NCI-H1105 (cell line): Measurements from ENCODE around the gene CR2.
"Not testable (repeated sequence)": the region's sequence is repeated elsewhere in the genome, so short reads cannot be mapped to it uniquely, and the experiment has no call there.

ENCODE experiments used
- DNase-seq: peaks from one replicate; lab custom pipeline; 2025; lab: John Stamatoyannopoulos, UW

Gene CR2

DNA sequence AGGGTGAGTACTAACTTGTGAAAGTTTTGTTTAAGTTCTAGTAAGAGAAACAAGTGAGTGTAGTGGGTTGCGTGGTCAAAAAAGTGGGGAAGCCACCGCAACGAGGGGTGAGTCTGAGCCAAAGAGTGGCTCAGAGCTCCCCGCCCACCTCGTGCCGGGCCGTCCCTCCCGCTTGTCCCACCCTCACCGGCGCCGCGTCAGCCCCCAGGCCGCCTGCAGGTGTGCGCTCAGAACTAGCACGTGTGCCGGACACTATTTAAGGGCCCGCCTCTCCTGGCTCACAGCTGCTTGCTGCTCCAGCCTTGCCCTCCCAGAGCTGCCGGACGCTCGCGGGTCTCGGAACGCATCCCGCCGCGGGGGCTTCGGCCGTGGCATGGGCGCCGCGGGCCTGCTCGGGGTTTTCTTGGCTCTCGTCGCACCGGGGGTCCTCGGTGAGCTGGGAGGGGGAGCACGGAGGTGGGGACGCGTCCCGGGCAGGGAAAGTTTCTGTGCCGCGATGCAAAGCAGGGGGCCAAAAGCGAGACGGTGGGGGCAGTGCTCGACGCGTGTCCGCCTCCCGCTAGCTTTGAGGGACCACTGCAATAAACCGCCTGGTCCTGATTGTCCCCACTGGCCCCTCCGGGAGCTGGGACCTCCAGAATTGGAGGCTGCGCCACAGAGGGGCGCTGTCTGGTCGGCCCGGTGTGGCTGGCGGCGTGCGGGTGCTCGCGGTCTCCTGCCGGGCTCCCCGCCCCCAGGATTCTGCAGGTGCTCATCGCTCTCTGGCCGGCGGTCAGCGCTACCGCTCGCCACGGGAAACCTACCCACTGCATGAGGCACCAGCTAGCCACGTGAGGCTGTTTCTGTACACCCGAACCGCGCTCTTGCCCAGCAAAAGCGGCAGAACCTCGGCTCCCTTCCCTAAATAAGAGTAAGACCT, at the start of gene CR2:
TSS of gene CR2 (plus strand) at position 283 of the 919 bp plus-strand sequence. CDS start at position 374, 91 bp downstream.
- peak; percentile 26 for DNase-seq

DNA sequence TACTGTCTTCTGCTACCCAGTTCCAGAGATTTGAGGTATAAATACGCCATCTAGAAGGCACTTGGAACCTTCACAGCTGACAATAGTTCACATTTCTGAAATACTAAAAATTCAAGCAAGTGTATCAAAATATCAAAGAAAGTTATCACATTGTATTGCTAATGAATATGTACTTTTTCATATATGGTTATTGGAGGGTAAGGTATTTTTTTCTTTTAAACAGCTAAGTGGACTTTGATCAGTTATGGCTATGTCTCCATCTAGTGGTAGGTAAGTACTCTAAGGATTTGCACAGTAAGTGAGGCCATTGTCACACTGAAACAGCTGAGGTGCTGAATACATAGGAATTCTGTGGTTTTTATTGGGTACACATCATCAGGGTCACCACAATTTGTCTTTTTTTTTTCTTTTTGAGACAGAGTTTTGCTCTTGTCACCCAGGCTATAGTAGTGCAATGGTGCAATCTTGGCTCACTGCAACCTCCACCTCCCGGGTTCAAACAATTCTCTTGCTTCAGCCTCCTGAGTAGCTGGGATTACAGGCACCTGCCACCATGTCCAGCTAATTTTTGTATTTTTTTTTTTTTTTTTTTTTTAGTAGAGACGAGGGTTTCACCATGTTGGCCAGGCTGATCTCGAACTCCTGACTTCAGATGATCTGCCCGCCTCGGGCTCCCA, 49.1 kb upstream of the CR2 start:
- peak; percentile 53 for DNase-seq

DNA sequence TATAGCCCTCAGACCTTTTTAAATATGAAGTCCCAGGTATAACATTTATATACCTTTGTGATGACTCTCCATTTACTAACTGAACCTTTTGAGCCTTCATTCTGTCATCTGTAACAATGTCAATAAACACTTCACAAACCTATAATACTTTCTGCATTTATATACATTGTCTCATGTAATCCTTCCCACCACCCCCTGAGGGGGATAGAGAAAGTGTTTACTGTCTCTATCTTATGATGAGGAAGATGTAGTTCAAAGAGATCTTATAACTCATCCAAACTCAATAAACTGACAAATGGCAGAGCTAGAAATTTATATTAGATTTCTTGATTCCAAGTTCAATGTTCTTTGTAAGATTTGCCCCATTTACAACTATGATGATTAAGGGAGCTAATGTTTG, 48.3 kb upstream of the CR2 start:
- no peak for DNase-seq

DNA sequence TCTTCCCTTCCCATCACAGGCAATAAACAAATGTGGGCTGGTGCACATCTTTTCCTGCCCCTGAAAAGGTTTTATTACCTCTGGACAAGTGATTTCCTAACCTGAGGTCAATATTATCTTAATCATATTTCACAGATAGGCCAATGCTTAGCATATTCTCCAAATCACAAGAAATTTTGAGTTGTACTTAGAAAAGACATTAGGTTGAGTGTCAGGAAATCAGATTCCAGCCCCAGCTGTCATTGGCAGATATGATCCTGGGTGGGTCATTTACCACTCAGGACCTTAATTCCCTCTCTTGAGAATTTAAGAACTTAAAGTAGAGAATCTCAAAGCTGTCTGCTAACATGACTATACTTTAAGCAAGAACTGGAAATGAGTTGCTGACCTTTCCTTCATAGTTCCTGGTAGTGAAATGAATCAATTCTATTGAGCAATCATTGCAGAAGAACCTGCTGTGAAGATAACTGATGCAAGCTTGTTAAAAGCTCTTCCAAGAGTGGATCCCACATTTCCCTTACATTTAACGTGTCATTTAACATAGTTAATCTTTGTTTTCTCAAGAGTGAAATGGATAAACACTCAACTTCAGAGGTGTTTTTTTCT, 46.4 kb upstream of the CR2 start:
- no peak for DNase-seq

DNA sequence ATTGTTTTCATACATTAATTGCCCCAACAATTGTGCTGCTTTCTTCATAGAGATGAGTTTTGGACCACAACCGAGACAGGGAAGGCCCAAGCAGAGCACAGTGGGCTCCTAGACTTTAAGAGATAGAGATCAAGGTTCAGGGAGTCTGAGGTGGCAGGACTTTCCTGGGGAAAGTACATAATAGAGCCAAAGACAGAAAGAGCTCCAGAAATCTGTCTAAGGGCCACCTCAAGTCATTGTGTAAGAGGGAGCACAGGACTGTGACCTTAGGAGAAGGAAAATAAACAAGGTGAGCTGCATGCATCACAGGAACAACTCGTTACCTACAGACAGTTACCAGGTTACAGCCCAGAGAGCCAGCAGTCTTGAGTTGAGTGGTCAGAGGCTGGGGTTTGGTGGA, 41.3 kb upstream of the CR2 start:
- no peak for DNase-seq

DNA sequence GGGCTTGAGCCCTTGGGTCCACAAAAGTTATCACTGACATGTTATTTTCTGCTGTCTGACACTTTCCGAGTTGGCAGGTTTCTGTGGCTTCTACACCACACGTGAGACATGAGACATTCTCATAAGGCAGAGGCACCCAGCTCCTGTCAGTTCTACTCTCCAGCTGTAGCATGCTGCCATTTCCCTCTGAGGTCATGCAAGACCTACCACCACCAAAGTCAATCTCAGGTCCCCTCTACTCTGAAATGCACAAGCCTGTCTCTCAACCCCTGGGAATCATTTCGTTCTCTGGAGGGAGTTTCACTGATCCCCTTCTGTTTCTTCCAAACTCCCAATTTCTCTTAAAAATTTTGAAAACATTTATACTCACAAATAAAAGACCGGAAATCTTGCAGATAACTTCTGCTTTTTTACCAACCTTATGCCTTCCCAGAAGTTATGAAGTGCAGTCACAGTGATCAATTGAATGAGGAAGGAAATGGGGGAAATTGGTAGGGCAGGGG, 39.5 kb upstream of the CR2 start:
- DNase-seq = no peak

DNA sequence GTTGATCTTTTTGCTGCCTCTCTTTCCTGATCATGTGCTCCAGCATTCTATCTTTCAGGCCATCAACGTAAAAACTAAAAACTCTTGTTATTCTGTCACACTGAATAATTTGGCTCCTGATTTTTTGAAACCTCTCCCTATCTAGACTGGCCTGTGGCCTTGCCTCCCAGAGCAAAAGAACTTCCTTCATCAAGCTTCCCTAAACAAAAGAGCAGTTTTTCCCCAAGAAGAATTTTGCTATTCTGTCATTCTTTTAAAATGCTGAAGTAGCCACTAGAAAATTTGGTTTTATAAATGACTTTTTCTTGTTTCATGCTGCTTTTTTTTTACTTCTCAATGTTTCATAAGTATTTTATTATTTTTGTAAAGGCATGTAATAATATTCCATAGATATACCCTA, 37.1 kb upstream of the CR2 start:
- DNase-seq = no peak

DNA sequence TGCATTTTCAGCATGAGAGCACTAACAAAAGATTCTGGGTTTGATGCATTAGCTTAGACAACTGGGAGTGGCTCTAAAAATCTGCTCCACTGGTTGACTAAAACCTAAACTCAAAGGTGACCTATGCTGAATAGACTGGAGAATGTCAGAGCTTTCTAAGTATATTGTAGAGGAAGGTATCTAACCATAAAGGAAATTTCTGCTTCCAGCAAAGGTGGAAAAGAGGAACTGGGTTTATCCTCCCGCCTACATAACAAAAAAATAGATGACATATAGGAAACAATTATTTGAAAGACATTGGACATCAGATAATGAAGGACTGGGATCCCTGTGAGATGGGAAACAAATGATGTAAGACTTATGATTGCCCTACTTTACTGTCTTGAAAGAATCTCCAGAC, 35.8 kb upstream of the CR2 start:
- no peak for DNase-seq

DNA sequence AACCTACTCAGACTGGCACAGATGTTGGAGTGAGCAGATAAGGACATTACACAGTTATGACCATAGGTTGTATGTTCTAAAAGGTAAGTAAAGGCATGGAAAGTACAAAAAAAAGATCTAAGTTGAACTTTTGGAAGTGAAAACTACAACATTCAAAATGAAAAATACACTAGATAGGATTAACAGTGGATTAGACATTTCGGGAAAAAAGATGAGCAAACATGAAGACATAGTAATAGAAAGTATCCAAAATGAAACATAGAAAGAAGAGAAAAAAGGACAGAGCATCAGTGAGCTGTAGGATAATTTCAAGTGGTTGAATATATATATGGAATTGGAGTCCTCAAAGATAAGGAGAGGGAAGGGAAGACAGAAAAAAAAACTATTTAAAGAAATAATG, 34.0 kb upstream of the CR2 start:
- DNase-seq = no peak

DNA sequence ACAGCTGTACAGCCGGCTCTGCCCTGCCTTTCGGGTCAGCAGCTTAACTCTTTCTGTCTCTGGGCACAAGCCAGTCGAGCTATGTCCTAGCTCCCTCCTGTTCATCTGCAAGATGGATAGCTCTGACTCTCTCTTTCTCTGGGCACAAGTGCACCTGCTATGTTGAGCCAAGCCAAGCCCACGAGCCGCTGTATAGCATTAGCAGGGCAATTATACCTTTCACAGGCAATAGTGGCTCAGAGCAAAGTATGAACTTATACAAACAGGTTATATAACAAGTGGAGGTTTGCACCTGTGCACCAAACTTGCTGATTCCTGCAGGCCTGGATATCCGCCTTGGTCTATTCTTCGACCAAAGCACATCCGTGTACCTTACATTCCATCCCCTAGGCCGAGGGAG, 33.0 kb upstream of the CR2 start:
- no peak for DNase-seq

DNA sequence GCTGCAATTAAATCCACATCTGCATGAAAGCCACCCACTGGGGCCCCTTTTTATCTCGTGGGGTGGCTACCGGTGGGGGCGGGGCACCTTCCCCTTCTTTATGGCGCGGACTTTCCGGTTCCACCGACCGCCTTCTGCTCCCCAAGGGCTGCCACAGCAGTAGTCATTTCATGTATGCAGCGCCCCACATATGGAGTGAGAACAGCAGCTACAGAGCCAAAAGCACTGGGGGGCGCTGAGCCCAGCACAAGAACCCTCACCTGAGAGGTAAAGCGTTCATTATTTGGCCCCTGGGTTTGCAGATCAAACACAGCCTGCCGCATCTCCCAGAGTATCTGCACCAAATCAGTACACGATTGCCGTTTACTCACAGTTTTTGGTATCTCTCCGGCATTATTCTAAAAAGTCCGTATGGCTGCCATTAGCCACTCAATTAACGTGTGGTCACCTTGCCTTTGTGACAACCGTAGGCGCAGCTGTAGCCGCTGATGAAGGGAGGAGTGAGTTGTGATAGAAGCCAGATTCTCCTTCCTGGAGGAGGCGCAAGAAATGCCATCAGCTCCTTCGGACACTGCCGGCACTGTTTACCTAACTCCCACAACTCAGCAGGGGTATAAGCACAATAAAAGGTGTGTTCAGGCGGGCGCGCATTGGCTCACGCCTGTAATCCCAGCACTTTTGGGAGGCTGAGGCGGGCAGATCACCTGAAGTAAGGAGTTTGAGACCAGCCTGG, 30.4 kb upstream of the CR2 start:
- DNase-seq = no peak

DNA sequence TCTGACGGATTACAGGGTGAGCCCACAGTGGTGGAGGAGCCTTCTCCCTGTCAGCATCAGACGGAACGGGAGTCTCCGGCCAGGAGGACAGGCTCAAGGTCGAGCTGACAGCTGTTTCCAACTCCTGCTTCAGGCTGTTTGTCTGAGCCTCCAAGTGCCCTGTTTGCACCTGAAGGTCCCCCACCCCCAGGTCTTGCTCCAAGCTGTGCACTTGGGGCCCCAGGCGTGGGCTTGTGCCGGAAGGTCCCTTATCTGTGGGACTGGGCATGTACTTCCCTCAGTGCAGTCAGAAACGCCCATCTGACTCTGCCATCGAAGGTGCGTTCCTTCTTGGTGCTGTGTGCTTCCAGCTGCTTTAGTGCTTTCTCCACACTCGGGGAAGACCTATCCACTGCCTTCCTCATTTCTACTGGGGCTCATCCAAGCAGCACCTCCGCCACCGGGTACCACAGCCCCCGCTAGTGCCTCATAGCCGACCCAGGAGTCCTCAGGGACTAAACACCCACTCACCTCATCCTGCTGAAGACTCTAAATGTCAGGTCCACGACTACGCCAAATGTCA, 29.5 kb upstream of the CR2 start:
- DNase-seq = no peak

DNA sequence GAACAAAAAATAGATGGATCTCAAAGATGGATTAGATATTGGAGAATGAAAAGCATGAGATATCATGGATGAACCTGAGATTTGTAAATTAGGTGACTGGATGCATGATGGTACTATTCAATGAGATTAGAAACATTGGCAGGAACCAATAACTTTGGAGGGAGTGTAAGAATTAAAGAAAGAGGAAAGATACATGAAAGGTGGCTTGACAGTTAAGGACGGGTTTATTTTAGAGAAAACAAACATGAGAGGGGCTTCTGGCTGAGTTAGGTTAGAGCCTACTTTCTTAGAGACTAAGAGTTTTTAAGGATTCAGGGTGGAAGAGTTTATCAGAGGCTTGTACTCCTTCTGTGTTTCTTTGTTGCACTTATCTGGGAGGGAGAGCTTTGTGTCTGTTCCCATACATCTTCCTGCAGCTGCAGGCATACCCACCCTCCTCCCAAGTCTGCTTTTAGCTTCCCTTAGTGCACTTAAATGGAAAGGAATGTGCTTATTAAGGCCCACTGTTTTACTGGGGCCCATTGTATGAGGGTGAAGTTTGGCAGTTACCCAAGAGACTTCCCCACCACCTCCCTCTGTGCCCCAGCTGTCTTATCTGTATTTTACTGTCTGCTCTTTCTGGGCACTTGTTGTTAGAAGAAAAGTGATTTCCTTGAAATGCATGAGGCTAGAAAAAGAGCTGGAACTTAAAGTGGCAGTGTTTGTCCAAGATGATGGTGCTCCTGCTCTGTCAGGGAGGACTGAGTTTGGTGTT, 26.1 kb upstream of the CR2 start:
- DNase-seq = no peak

DNA sequence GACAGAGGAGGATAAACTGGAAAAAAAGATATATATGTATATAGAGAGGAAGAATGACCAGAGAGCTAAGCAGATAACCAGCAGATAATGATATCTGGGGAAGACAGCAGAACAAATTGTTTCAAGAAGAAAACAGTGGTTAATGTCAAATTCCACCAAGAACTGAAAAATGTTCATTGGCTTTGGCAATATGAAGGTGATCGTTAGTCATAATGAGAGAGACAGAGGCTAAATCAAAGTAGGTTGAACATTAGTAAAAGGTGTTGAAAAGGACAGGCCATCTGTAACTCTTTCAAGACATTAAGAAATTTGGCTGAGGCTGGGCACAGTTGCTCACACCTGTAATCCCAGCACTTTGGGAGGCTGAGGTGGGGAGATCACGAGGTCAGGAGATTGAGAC, 25.3 kb upstream of the CR2 start:
- DNase-seq = no peak

DNA sequence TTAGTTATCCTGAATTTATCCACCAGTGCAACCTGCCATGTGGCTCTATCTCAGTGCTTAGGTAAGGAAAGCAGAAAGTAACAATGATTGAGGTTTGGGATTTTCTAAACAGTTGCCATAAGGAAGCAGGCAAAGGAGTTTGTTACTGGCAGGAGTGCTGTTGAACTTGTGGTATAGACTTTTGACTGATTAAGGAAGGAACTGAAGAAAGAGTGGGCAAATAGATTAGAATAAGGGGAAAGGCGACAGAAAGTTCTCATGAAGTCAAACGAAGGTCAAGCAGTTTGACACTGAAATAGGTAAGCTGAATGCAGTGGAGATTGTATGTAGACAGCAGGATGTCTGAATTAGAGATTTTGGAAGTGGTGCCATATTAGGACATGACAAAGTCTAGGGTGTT, 24.2 kb upstream of the CR2 start:
- no peak for DNase-seq

DNA sequence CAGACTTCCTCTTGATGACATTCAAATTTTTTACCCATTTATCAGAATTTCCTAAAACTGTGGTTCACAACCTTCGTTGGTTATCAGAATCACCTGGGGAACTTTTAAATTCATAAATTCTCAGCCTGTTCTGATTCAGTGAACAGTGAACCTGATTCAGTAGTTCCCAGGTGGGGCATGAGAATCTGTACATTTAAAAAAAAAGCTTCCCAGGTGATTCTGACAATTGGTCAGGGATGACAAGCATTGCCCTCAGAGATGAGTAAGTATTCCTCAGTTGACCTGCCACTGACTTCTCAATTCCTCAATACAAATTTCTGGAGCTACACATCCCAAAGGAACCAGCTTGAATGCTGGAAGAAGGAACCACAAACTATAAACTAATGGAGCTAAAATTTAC, 23.5 kb upstream of the CR2 start:
- DNase-seq = no peak

DNA sequence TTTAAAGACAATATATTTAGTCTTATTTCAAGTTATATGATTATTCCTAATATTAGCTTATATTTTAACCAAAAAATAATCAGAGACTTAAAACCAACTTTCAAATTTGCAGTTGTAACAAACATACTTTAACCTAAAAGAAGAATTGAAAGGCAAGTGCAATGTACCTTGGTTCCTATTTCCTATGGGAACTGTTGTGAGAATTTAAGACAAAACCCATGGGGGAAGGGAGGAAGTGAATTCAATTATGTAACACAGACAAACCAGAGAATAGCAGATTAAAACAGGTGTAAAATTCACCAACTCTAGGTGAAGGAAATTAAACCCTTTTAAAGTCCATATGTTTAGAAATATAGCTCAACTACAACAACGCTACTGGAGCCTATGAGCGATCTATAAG, 22.6 kb upstream of the CR2 start:
- DNase-seq = no peak

DNA sequence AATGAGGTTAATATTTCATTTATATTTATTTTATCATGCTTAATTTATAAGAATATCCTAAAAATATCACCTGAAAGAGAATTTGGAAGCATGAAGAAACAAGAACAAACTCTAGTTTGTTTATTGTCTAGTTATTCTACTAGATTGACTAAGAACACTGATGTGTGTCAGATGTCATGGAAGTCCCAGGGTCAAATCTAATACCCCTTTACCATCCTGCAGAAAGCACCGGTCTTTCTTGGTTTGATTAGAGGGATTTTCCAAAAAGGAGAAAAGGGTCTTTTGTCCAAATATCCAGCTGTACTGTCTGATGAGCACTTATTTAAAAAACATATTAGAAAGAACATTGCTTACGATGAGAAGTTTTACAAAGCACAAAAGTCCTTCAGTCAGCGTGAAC, 20.7 kb upstream of the CR2 start:
- DNase-seq = no peak

DNA sequence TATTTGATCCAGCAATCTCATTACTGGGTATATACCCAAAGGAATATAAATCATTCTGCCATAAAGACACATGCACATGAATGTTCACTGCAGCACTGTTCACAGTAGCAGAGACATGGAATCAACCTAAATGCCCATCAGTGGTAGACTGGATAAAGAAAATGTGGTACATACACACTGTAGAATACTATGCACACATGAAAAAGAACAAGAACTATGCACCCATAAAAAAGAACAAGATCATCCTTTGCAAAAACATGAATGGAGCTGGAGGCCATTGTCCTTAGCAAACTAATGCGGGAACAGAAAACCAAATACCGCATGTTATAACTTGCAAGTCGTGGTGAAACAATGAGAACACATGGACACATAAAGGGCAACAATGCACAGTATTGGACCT, 17.4 kb upstream of the CR2 start:
- not testable (repeated sequence) for DNase-seq

DNA sequence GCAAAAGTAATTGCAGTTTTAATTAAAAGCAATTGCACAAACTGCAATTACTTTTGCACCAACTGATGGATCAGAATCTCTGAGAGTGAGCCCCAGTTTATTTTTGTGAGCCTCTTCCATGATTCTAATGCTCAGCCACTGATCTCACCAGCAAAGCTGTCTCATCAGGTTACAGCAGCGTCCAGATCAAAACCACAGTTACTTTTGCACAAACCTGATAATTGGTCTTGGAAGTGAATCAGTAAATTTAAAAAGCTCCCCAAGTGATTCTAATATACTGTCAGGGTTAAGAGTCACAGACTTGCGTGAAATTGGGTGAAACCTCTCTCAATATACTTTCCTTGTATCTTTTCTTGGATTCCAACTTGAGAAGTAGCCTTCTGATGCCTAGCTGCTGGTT, 13.5 kb upstream of the CR2 start:
- DNase-seq = no peak
